DND-41 (cell line): ENCODE results near the gene CMYA5.

Source experiments
- CTCF ChIP-seq: IDR thresholded peaks from 2 replicates; pipeline ENCODE4 v1.5.1; 2012; ENCODE audit warnings: borderline replicate concordance, low read length, moderate library complexity, mild to moderate bottlenecking; ENCODE audit not compliant: poor library complexity, severe bottlenecking; ENCODE audit errors: extremely low read depth
- EZH2 ChIP-seq: IDR thresholded peaks from 3 replicates; pipeline ENCODE4 v1.6.1; 2012; ENCODE audit warnings: borderline replicate concordance, low read depth, mild to moderate bottlenecking, moderate library complexity, low read length, inconsistent platforms; ENCODE audit not compliant: severe bottlenecking

GRCh38 chr5:79843450-79844388 is 154.1 kb downstream of the CMYA5 start:
- TF ChIP-seq EZH2 (no peak), CTCF (no peak)
